B cell (primary cell): Measurements from ENCODE around the gene SDK1. TPM values are rescaled to one million over a fixed set of nuclear protein-coding genes. Genes with fewer than 3 reads are reported as not detected.

Experiments used
- ATAC-seq: fragments of 200-7000 bp; cut with Tn5 transposase; one replicate; pipeline ENCODE4 v1.10.0; 2021; ENCODE audit warnings: low read depth, mild to moderate bottlenecking, moderate number of reproducible peaks, moderate library complexity
- CTCF ChIA-PET: fragments of 350-600 bp; sonication (Branson Sonifier 250); formaldehyde crosslinking; loops from one replicate; lab custom pipeline; 2021; ENCODE audit warnings: antibody characterized with exemption, inconsistent platforms; lab: Charles Lee
- POLR2A ChIA-PET: fragments of 350-600 bp; sonication (Branson Sonifier 250); formaldehyde crosslinking; loops from one replicate; lab custom pipeline; 2021; ENCODE audit warnings: antibody characterized with exemption; lab: Charles Lee
- DNase-seq: peaks from one replicate; pipeline ENCODE4 v3.0.0; 2013
- H2AFZ ChIP-seq: 2 replicates; pipeline ENCODE4 v1.6.1; 2012; ENCODE audit warnings: mild to moderate bottlenecking, low read depth, low read length; ENCODE audit not compliant: insufficient read depth, poor library complexity, severe bottlenecking
- H3K27ac ChIP-seq, 2 donors: 1 replicate in 1 of 2; 2 replicates in 1 of 2; pipeline ENCODE4 v1.5.1; 2012 to 2013; ENCODE audit warnings: low read length in 2 of 2, mild to moderate bottlenecking in 2 of 2, moderate library complexity in 1 of 2
- H3K27me3 ChIP-seq, 4 experiments: fragments of 200-600 bp in 1 of 4; sonication (generic) in 1 of 4; replicated peaks in 1 of 4; 1 replicate in 2 of 4; 2 replicates in 2 of 4; pipeline versions ENCODE4 v1.6.1 to v1.7.0; 2013 to 2016; ENCODE audit warnings: low read length in 3 of 4, mild to moderate bottlenecking in 2 of 4, mixed read lengths in 1 of 4, moderate library complexity in 1 of 4; ENCODE audit not compliant: insufficient read depth in 4 of 4, control insufficient read depth in 3 of 4; ENCODE audit errors: control extremely low read depth in 1 of 4
- H3K36me3 ChIP-seq, 2 experiments: replicated peaks in 1 of 2; 1 replicate in 1 of 2; 2 replicates in 1 of 2; pipeline versions ENCODE4 v1.6.1 to v1.7.1; 2013; ENCODE audit warnings: low read length in 1 of 2; ENCODE audit not compliant: insufficient read depth in 2 of 2, control insufficient read depth in 1 of 2; ENCODE audit errors: control extremely low read depth in 1 of 2, extremely low read depth in 1 of 2
- H3K4me1 ChIP-seq, 2 donors: fragments of 200-600 bp in 1 of 2; sonication (generic) in 1 of 2; 1 replicate in 1 of 2; 2 replicates in 1 of 2; pipeline versions ENCODE4 v1.5.1 to v1.6.1; 2013 to 2017; ENCODE audit warnings: low read length in 2 of 2; ENCODE audit not compliant: control insufficient read depth in 2 of 2, insufficient read depth in 2 of 2
- H3K4me2 ChIP-seq: replicated peaks from 2 replicates; pipeline ENCODE3; 2012; ENCODE audit warnings: mild to moderate bottlenecking, low read depth, low read length; ENCODE audit not compliant: poor library complexity, severe bottlenecking
- H3K4me3 ChIP-seq, 5 experiments: fragments of 200-600 bp in 1 of 5; sonication (generic) in 1 of 5; 1 replicate in 3 of 5; 2 replicates in 2 of 5; pipeline versions ENCODE4 v1.5.1 to v1.7.0; 2011 to 2016; ENCODE audit warnings: low read length in 4 of 5, mild to moderate bottlenecking in 4 of 5, low read depth in 2 of 5, control low read depth in 1 of 5, moderate library complexity in 1 of 5; ENCODE audit not compliant: insufficient read depth in 1 of 5; ENCODE audit errors: control extremely low read depth in 1 of 5, extremely low read depth in 1 of 5
- H3K79me2 ChIP-seq: fragments of 200-600 bp; sonication (generic); one replicate; pipeline ENCODE4 v1.6.0; 2016; ENCODE audit warnings: low read length; ENCODE audit not compliant: control insufficient read depth, insufficient read depth
- H3K9ac ChIP-seq: fragments of 200-600 bp; sonication (generic); 2 replicates; pipeline ENCODE4 v1.6.1; 2017; ENCODE audit warnings: mild to moderate bottlenecking, low read length, moderate library complexity
- H3K9me3 ChIP-seq, 3 donors: one replicate each; pipeline versions ENCODE4 v1.6.1 to v1.7.1; 2013; ENCODE audit warnings: low read length in 2 of 3; ENCODE audit not compliant: control insufficient read depth in 2 of 3, insufficient read depth in 1 of 3; ENCODE audit errors: control extremely low read depth in 1 of 3
- H4K20me1 ChIP-seq: 2 replicates; pipeline ENCODE4 v1.6.0; 2012; ENCODE audit warnings: mild to moderate bottlenecking, low read length; ENCODE audit not compliant: insufficient read depth, control insufficient read depth, poor library complexity, severe bottlenecking
- H3K27ac Mint-ChIP-seq: one replicate; pipeline ENCODE4 v1.8.0; 2021; ENCODE audit warnings: mixed read lengths
- H3K27me3 Mint-ChIP-seq: one replicate; pipeline ENCODE4 v1.8.0; 2021; ENCODE audit warnings: mixed read lengths
- H3K4me1 Mint-ChIP-seq: one replicate; pipeline ENCODE4 v1.8.0; 2021; ENCODE audit warnings: mixed read lengths
- H3K4me3 Mint-ChIP-seq: one replicate; pipeline ENCODE4 v1.8.0; 2021; ENCODE audit warnings: mixed read lengths
- H3K9me3 Mint-ChIP-seq: one replicate; pipeline ENCODE4 v1.8.0; 2022; ENCODE audit warnings: mixed read lengths; ENCODE audit not compliant: insufficient read depth
- EZH2 ChIP-seq: IDR thresholded peaks from 2 replicates; pipeline ENCODE4 v1.6.1; 2012; ENCODE audit warnings: borderline replicate concordance, low read depth, mild to moderate bottlenecking, moderate library complexity, low read length; ENCODE audit not compliant: insufficient read depth, poor library complexity, severe bottlenecking
- WGBS: methylation state at CpG from one replicate; pipeline ENCODE4 v1.1.5; 2013; ENCODE audit warnings: missing lambda C conversion rate; ENCODE audit not compliant: insufficient coverage; 5-methylcytosine and 5-hydroxymethylcytosine counted together
- intact Hi-C: fragments of 100-400 bp; cut with micrococcal nuclease; formaldehyde crosslinking; loops from one replicate; pipeline ENCODE4 v1.10.0; 2022
- polyA plus RNA-seq: library from polyadenylated mRNA; depleted of rRNA; stranded (reverse); fragments of >200 nt; gene quantifications from 2 replicates; pipeline ENCODE4 v1.2.3, GENCODE V29; 2012
- total RNA-seq, 2 donors: library from RNA; stranded (reverse); fragments of 120-200 nt in 1 of 2; gene quantifications; 1 replicate in 1 of 2; 2 replicates in 1 of 2; pipeline versions ENCODE4 v1.2.3 to v1.2.4, GENCODE V29; 2013 to 2022
- TF ChIP-seq, protein P1 (sequence below): fragments of 200-600 bp; IDR thresholded peaks from one replicate; pipeline ENCODE4 v1.8.0; 2022; ENCODE audit warnings: antibody characterized with exemption, mild to moderate bottlenecking

Gene SDK1
- total and polyA plus RNA-seq, 2 donors (not counting 1 experiment from before 2014, with no cell fraction given), result 0.73 to 2.0 TPM

DNA sequence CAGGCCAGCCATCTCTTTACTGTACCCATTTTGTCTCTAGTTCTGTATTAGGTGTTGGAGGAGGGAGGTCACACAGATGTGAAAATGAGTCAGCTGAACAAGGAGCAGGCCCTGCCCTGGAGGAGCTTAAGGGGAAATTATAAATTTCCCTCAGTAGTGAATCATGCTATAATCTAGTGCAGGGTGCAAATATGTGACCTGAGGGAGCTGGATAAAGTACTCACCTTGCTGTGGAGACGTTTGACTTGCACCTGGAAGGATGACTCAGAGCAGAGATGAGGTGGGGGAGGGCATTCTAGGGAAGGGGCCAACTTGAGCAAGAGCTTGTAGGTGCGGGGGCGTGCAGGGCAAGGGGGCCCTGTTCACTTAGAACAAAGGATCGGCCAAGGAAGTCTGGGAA lies 610.6 kb downstream of the SDK1 start:
- CTCF ChIA-PET, result interaction anchor here (0.9 kb wide), 1 partner anchor 18 kb away, joined by 3 read pairs; no protein-coding TSS in a partner anchor
- no peak for DNase-seq

DNA sequence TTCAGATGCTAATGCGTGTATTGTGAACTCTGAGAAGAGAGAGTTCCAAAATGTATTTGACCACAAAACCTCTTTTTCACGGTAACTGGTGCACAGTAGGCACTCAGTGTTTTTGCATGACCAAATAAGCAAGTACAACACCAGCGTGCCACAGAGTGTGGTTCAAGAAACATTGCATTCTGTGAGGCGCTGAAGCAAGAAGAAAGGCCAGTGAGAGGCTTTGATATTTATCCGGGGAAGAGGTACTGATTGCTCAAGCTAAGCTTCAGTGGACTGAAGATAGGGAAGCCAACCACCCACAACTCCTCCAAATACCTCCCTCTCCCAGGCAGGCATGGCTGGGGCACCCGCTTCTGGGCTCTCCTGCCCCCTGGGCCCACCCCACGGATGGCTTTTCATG lies 611.2 kb downstream of the SDK1 start:
- no peak for DNase-seq
- ChIA-PET CTCF (interaction anchor here (0.9 kb wide), 1 partner anchor 19 kb away, joined by 3 read pairs; no protein-coding TSS in a partner anchor), POLR2A (no interaction called here)
- Histone ChIP-seq H4K20me1 (no peaks in the 10 kb centered on the region), H3K9ac (no peak overlapping the region), H2AFZ (no peak overlapping the region), H3K79me2 (no peaks in the 10 kb centered on the region), H3K36me3 (no peaks in the 10 kb centered on the region), H3K9me3 (peaks cover 0 to 9% (median 0%) of the 10 kb centered on the region in 3 donors), H3K4me3 (no peak overlapping the region), H3K4me2 (no peak overlapping the region), H3K27me3 (peaks cover 0 to 4% (median 0%) of the 10 kb centered on the region in 4 experiments), H3K27ac (no peak overlapping the region), H3K4me1 (peaks cover 5 to 6% of the 10 kb centered on the region in 2 donors)
- intact Hi-C loops, result no loop called here
- H3K4me1 Mint-ChIP-seq, result peaks cover 15% of the 10 kb centered on the region
- H3K4me3 Mint-ChIP-seq, result no peak overlapping the region
- no CpG with 5 or more reads among the region's 7 CpGs for WGBS
- H3K27me3 Mint-ChIP-seq, result peaks cover 24% of the 10 kb centered on the region
- no peak for ATAC-seq
- TF ChIP-seq EZH2, result no peak
- TF ChIP-seq, protein P1, sequence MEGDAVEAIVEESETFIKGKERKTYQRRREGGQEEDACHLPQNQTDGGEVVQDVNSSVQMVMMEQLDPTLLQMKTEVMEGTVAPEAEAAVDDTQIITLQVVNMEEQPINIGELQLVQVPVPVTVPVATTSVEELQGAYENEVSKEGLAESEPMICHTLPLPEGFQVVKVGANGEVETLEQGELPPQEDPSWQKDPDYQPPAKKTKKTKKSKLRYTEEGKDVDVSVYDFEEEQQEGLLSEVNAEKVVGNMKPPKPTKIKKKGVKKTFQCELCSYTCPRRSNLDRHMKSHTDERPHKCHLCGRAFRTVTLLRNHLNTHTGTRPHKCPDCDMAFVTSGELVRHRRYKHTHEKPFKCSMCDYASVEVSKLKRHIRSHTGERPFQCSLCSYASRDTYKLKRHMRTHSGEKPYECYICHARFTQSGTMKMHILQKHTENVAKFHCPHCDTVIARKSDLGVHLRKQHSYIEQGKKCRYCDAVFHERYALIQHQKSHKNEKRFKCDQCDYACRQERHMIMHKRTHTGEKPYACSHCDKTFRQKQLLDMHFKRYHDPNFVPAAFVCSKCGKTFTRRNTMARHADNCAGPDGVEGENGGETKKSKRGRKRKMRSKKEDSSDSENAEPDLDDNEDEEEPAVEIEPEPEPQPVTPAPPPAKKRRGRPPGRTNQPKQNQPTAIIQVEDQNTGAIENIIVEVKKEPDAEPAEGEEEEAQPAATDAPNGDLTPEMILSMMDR, result no peak
- H3K9me3 Mint-ChIP-seq, result no peaks in the 10 kb centered on the region
- no peak overlapping the region for H3K27ac Mint-ChIP-seq

More for the DNA sequence above, 610.6 kb downstream of the SDK1 start:
- no peaks in the 10 kb centered on the region for H4K20me1 ChIP-seq
- intact Hi-C loops, result no loop called here
- Mint-ChIP-seq H3K27me3 (peaks cover 24% of the 10 kb centered on the region), H3K4me3 (no peak overlapping the region), H3K4me1 (peaks cover 12% of the 10 kb centered on the region), H3K9me3 (no peaks in the 10 kb centered on the region), H3K27ac (no peak overlapping the region)
- TF ChIP-seq EZH2, result no peak
- TF ChIP-seq, protein P1, result no peak
- no peak overlapping the region for H3K4me3 ChIP-seq
- no peak for ATAC-seq
- peaks cover 0 to 4% (median 0%) of the 10 kb centered on the region in 4 experiments for H3K27me3 ChIP-seq
- no peak overlapping the region for H3K9ac ChIP-seq
- no peak overlapping the region for H3K27ac ChIP-seq
- H3K79me2 ChIP-seq, result no peaks in the 10 kb centered on the region
- no peak overlapping the region for H2AFZ ChIP-seq
- H3K4me1 ChIP-seq, result peaks cover 5% of the 10 kb centered on the region in 2 donors
- H3K36me3 ChIP-seq, result no peaks in the 10 kb centered on the region
- peaks cover 0 to 9% (median 0%) of the 10 kb centered on the region in 3 donors for H3K9me3 ChIP-seq
- WGBS, result 84% methylated on average over 4 of the region's 4 CpGs
- H3K4me2 ChIP-seq, result no peak overlapping the region
- POLR2A ChIA-PET, result no interaction called here
